Subcutaneous adipose tissue (tissue), 4 donors: ENCODE measurements around the gene TNRC18. TPM values are rescaled to one million over a fixed set of nuclear protein-coding genes. Genes with fewer than 3 reads are reported as not detected.

Source experiments
- total RNA-seq, 4 donors: library from RNA; depleted of rRNA; stranded (reverse); fragments of >200 nt; gene quantifications; one replicate each; pipeline ENCODE4 v1.1.0, GENCODE V29; 2016
- TF ChIP-seq, protein P1 (sequence below): fragments of 450-650 bp; IDR thresholded peaks from one replicate; pipeline ENCODE4 v1.5.1; 2016; ENCODE audit warnings: low read depth, mild to moderate bottlenecking, control low read depth, antibody characterized with exemption, moderate library complexity

The TNRC18 gene
- total RNA-seq, 4 donors from 2014 or later = 21.7 to 107 (median 34.0) TPM

DNA sequence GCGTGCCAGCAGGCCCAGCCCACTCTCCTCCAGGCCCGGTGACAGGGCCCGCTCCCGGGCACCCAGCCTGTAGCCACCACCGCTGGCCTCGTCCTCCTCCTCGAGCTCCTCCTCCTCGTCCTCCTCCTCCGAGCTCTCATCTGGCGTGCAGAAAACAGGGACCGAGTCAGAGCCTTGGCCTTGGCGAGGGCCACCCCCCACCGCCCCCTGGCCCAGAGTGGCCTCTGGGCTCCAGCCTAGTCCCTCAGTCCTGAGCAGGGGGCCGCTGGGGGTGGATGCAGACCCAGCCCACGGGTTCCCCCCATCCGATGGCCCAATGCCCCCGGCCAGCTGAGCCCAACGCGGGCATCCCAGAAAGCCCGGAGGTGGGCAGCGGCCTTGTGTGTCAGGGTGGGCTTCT is 78.0 kb downstream of the TNRC18 start:
- TF ChIP-seq, protein P1, sequence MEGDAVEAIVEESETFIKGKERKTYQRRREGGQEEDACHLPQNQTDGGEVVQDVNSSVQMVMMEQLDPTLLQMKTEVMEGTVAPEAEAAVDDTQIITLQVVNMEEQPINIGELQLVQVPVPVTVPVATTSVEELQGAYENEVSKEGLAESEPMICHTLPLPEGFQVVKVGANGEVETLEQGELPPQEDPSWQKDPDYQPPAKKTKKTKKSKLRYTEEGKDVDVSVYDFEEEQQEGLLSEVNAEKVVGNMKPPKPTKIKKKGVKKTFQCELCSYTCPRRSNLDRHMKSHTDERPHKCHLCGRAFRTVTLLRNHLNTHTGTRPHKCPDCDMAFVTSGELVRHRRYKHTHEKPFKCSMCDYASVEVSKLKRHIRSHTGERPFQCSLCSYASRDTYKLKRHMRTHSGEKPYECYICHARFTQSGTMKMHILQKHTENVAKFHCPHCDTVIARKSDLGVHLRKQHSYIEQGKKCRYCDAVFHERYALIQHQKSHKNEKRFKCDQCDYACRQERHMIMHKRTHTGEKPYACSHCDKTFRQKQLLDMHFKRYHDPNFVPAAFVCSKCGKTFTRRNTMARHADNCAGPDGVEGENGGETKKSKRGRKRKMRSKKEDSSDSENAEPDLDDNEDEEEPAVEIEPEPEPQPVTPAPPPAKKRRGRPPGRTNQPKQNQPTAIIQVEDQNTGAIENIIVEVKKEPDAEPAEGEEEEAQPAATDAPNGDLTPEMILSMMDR = no peak

DNA sequence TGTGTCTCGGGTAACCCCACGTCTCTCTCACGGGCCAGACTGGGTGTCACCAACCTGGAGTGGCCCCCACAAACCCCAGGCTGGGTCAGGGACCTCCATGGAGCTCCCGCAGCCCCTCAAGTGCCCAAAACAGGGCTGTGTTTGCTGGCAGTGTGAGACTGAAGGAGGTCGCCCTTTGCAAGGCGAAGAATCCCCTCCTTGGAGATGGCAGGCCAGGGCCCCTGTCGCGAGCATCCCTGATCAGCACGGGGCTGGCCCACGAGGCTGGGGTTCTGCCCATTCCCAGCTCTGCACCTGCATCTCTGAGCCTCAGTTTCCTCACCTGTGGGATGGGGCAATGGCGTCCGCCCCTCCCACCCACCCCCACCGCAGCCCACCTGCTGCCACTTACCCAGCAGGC is 78.5 kb downstream of the TNRC18 start:
- TF ChIP-seq, protein P1 = no peak

DNA sequence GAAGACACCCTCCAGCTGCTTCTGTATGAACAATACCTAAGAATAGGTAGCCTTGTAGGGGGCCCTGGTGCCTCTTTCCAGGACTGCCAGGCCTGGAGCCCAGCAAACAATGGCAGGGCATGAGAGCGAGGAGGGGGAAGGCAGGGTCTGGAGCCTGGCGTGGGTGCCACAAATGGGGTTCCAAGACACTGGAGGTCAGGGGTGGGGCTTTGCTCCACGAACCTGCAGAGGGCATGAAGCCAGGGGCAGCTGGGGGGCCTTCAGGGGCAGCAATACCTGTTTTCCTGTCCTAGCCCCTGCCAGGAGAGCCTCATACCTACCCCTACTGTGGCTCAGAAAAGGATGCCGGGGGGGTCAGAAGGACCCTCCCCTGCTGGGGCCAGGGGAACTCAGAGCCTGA is 79.3 kb downstream of the TNRC18 start:
- TF ChIP-seq, protein P1 = no peak

DNA sequence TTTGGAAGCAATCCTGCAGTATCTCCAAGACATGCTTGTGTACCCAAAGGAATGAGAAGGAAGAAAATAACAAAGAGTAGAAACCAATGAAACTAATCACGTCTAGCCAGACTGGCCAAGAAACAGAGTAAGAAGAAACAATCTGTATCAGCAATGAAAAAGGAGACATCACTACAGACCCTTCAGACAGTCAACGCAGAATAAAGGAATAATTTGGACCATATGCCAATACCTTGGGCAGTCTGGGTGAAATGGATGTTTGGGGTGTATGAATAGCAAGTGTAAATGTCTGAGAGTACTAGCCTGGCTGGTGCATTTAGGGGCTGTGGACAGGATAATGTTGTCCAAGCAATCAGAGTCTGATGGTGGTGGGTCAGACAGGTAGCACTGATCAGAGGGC is 79.8 kb downstream of the TNRC18 start:
- TF ChIP-seq, protein P1 = no peak

DNA sequence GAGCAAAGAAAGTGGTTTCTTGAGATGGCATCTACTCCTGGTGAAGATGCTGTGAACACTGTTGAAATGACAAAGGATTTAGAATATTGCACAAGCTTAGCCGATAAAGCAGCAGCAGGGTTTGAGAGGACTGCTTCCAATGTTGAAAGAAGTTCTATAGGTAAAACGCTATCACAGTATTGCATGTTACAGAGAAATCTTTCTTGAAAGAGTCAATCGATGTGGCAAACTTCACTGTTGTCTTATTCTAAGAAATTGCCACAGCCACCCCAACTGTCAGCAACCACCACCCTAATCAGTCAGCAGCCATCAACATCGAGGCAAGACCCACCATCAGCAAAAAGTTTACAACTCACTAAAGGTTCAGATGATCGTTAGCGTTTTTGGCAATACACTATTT is 81.0 kb downstream of the TNRC18 start:
- TF ChIP-seq, protein P1 = no peak

DNA sequence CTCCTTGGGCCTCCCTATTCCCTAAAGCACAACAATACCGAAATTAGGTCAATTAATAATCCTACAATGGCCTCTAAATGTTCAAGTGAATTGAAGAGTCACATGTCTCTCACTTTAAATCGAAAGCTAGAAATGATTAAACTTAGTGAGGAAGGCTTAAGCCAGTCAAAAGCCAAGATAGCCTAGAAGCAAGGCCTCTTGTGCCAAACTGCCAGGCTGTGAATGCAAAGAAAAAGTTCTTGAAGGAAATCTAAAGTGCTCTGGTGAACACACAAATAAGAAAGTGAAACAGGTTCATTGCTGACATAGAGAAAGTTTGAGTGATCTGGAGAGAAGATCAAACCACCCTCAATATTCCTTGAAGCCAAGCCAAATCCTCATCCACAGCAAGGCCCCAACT is 83.7 kb downstream of the TNRC18 start:
- TF ChIP-seq, protein P1 = no peak

DNA sequence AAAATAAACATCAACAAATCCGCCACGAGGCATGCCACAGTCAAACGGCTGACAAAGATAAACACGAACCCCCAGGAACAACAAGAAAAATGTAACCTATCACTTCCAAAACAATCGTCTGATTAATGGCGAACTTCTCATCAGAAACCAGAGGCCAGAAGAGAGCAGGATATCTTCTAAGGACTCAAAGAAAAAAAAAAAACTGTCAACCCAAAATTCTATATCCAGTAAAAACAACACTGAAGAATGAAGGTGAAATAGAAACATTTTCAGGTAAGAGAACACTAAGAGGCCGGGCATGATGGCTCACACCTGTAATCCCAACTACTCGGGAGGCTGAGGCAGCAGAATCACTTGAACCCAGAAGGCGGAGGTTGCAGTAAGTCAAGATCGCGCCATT is 86.6 kb downstream of the TNRC18 start:
- TF ChIP-seq, protein P1 = no peak
